ENCODE data around the gene CDC25A. TPM values are rescaled to one million over a fixed set of nuclear protein-coding genes. Genes with fewer than 3 reads are reported as not detected.
"Not testable (repeated sequence)": the region's sequence is repeated elsewhere in the genome, so short reads cannot be mapped to it uniquely, and the experiment has no call there.

CDC25A gene
- total and polyA plus RNA-seq, 7 experiments from 2014 or later, result 0.61 to 20.7 TPM; not detected in 5

GRCh38 chr3:48215876-48216275 is 27.7 kb upstream of the CDC25A start:
- Histone ChIP-seq H3K4me3 (ENCODE audit: low read length) (no peak overlapping the region), H3K36me3 (ENCODE audit: control insufficient read depth in 2 of 3, insufficient read depth in 3 of 3, low read length in 3 of 3) (no peaks in the 10 kb centered on the region), H3K4me1 (ENCODE audit: control insufficient read depth in 2 of 2, insufficient read depth in 2 of 2, low read length in 2 of 2) (no peaks in the 10 kb centered on the region), H3K9me3 (ENCODE audit: control insufficient read depth in 2 of 3, low read length in 3 of 3) (no peaks in the 10 kb centered on the region), H3K27me3 (ENCODE audit: control insufficient read depth in 2 of 2, insufficient read depth in 2 of 2, low read length in 2 of 2) (no peaks in the 10 kb centered on the region), H3K27ac (ENCODE audit: low read depth, low read length) (no peak overlapping the region)
- POLR2A ChIA-PET, result no interaction called here
- H3K9me3 Mint-ChIP-seq, result no peaks in the 10 kb centered on the region
- no peaks in the 10 kb centered on the region for H3K4me1 Mint-ChIP-seq
- ATAC-seq (no peak), DNase-seq (no peak)
- intact Hi-C loops (cut with micrococcal nuclease), result no loop called here
- H3K27ac Mint-ChIP-seq, result no peak overlapping the region
- peaks cover 0 to 7% (median 0%) of the 10 kb centered on the region in 5 donors for H3K27me3 Mint-ChIP-seq
- no peaks in the 10 kb centered on the region for H3K36me3 Mint-ChIP-seq
- CTCF ChIA-PET, result no interaction called here
- H3K4me3 Mint-ChIP-seq, result no peak overlapping the region

- ATAC-seq (no peak), DNase-seq (no peak)
- Histone ChIP-seq H3K27me3 (ENCODE audit: control insufficient read depth in 2 of 2, insufficient read depth in 2 of 2, low read length in 2 of 2) (no peaks in the 10 kb centered on the region), H3K9me3 (ENCODE audit: control insufficient read depth in 2 of 3, low read length in 3 of 3) (no peaks in the 10 kb centered on the region), H3K27ac (ENCODE audit: low read depth, low read length) (no peak overlapping the region), H3K4me1 (ENCODE audit: control insufficient read depth in 2 of 2, insufficient read depth in 2 of 2, low read length in 2 of 2) (no peaks in the 10 kb centered on the region), H3K4me3 (ENCODE audit: low read length) (no peak overlapping the region), H3K36me3 (ENCODE audit: control insufficient read depth in 2 of 3, insufficient read depth in 3 of 3, low read length in 3 of 3) (no peaks in the 10 kb centered on the region)
- no peak overlapping the region for H3K27ac Mint-ChIP-seq
- no peak overlapping the region for H3K4me3 Mint-ChIP-seq
- no peaks in the 10 kb centered on the region for H3K36me3 Mint-ChIP-seq
- ChIA-PET CTCF (no interaction called here), POLR2A (no interaction called here)
- no peaks in the 10 kb centered on the region for H3K4me1 Mint-ChIP-seq
- intact Hi-C loops (cut with micrococcal nuclease), result no loop called here
- H3K9me3 Mint-ChIP-seq, result no peaks in the 10 kb centered on the region
- H3K27me3 Mint-ChIP-seq, result peaks cover 0 to 7% (median 0%) of the 10 kb centered on the region in 5 donors
Observed at GRCh38 chr3:48215466-48215865, 27.2 kb upstream of the CDC25A start.

DNA sequence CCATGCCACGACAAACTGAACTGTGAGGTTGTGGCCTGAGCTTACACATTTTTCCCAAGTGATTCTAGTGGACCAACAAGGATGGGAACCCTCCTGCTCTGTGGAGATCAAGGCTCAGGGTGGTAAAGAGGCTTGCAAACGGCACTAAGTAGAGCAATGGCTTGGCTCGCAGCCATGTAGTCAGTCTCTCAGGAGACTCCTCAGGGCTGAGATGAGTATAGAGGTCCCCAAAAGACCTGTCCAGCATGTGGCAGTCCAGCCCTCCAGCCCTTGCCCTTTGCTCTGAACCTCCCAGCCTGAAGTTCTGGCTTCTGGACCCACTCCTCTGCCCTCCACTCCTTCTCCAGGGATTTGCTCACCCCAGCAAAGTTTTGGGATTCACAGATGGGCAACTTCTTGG is 26.8 kb upstream of the CDC25A start:
- Mint-ChIP-seq H3K27ac (no peak overlapping the region), H3K36me3 (no peaks in the 10 kb centered on the region), H3K9me3 (peaks cover 0 to 1% (median 0%) of the 10 kb centered on the region in 11 donors), H3K4me1 (no peaks in the 10 kb centered on the region), H3K27me3 (peaks cover 0 to 7% (median 0%) of the 10 kb centered on the region in 5 donors), H3K4me3 (no peak overlapping the region)
- ChIA-PET CTCF (no interaction called here), POLR2A (no interaction called here)
- intact Hi-C loops (cut with micrococcal nuclease), result no loop called here
- H3K27me3 ChIP-seq (ENCODE audit: control insufficient read depth in 2 of 2, insufficient read depth in 2 of 2, low read length in 2 of 2), result no peaks in the 10 kb centered on the region
- DNase-seq (no peak), ATAC-seq (no peak)
- H3K9me3 ChIP-seq (ENCODE audit: control insufficient read depth in 2 of 3, low read length in 3 of 3), result no peaks in the 10 kb centered on the region
- no peak overlapping the region for H3K27ac ChIP-seq (ENCODE audit: low read depth, low read length)
- H3K36me3 ChIP-seq (ENCODE audit: control insufficient read depth in 2 of 3, insufficient read depth in 3 of 3, low read length in 3 of 3), result no peaks in the 10 kb centered on the region
- H3K4me1 ChIP-seq (ENCODE audit: control insufficient read depth in 2 of 2, insufficient read depth in 2 of 2, low read length in 2 of 2), result no peaks in the 10 kb centered on the region
- no peak overlapping the region for H3K4me3 ChIP-seq (ENCODE audit: low read length)

GRCh38 chr3:48214225-48214624 is 26.0 kb upstream of the CDC25A start:
- Histone ChIP-seq H3K4me1 (ENCODE audit: control insufficient read depth in 2 of 2, insufficient read depth in 2 of 2, low read length in 2 of 2) (no peaks in the 10 kb centered on the region), H3K36me3 (ENCODE audit: control insufficient read depth in 2 of 3, insufficient read depth in 3 of 3, low read length in 3 of 3) (no peaks in the 10 kb centered on the region), H3K4me3 (ENCODE audit: low read length) (no peak overlapping the region), H3K27ac (ENCODE audit: low read depth, low read length) (no peak overlapping the region), H3K27me3 (ENCODE audit: control insufficient read depth in 2 of 2, insufficient read depth in 2 of 2, low read length in 2 of 2) (no peaks in the 10 kb centered on the region), H3K9me3 (ENCODE audit: control insufficient read depth in 2 of 3, low read length in 3 of 3) (no peaks in the 10 kb centered on the region)
- ChIA-PET POLR2A (no interaction called here), CTCF (no interaction called here)
- Mint-ChIP-seq H3K36me3 (no peaks in the 10 kb centered on the region), H3K4me1 (no peaks in the 10 kb centered on the region), H3K27me3 (peaks cover 0 to 6% (median 0%) of the 10 kb centered on the region in 5 donors), H3K27ac (no peak overlapping the region), H3K9me3 (peaks cover 0 to 3% (median 0%) of the 10 kb centered on the region in 11 donors), H3K4me3 (no peak overlapping the region)
- ATAC-seq, result no peak
- intact Hi-C loops (cut with micrococcal nuclease), result no loop called here
- no peak for DNase-seq

DNA sequence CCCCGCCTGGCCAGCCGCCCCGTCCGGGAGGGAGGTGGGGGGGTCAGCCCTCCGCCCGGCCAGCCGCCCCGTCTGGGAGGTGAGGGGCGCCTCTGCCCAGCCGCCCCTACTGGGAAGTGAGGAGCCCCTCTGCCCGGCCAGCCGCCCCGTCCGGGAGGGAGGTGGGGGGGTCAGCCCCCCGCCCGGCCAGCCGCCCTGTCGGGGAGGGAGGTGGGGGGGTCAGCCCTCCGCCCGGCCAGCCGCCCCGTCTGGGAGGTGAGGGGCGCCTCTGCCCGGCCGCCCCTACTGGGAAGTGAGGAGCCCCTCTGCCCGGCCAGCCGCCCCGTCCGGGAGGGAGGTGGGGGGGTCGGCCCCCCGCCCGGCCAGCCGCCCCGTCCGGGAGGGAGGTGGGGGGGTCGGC is 23.6 kb upstream of the CDC25A start:
- ATAC-seq; H3K27ac Mint-ChIP-seq; CTCF ChIA-PET; H3K36me3 Mint-ChIP-seq; H3K27ac ChIP-seq (ENCODE audit: low read depth, low read length); H3K9me3 Mint-ChIP-seq; H3K4me3 Mint-ChIP-seq; DNase-seq; H3K9me3 ChIP-seq (ENCODE audit: control insufficient read depth in 2 of 3, low read length in 3 of 3); H3K4me1 Mint-ChIP-seq; intact Hi-C loops (cut with micrococcal nuclease); H3K4me3 ChIP-seq (ENCODE audit: low read length); POLR2A ChIA-PET; H3K36me3 ChIP-seq (ENCODE audit: control insufficient read depth in 2 of 3, insufficient read depth in 3 of 3, low read length in 3 of 3); H3K4me1 ChIP-seq (ENCODE audit: control insufficient read depth in 2 of 2, insufficient read depth in 2 of 2, low read length in 2 of 2); H3K27me3 ChIP-seq (ENCODE audit: control insufficient read depth in 2 of 2, insufficient read depth in 2 of 2, low read length in 2 of 2); H3K27me3 Mint-ChIP-seq: not testable (repeated sequence)

GRCh38 chr3:48210534-48210933 is 22.3 kb upstream of the CDC25A start:
- H3K9me3 ChIP-seq (ENCODE audit: control insufficient read depth in 2 of 3, low read length in 3 of 3); POLR2A ChIA-PET; H3K36me3 ChIP-seq (ENCODE audit: control insufficient read depth in 2 of 3, insufficient read depth in 3 of 3, low read length in 3 of 3); H3K4me1 ChIP-seq (ENCODE audit: control insufficient read depth in 2 of 2, insufficient read depth in 2 of 2, low read length in 2 of 2); H3K4me3 ChIP-seq (ENCODE audit: low read length); H3K36me3 Mint-ChIP-seq; H3K9me3 Mint-ChIP-seq; ATAC-seq; H3K27ac ChIP-seq (ENCODE audit: low read depth, low read length); H3K27me3 ChIP-seq (ENCODE audit: control insufficient read depth in 2 of 2, insufficient read depth in 2 of 2, low read length in 2 of 2); DNase-seq; H3K4me3 Mint-ChIP-seq; intact Hi-C loops (cut with micrococcal nuclease); H3K4me1 Mint-ChIP-seq; CTCF ChIA-PET; H3K27ac Mint-ChIP-seq; H3K27me3 Mint-ChIP-seq: not testable (repeated sequence)

- no peak overlapping the region for H3K4me3 ChIP-seq (ENCODE audit: low read length)
- no peaks in the 10 kb centered on the region for H3K4me1 ChIP-seq (ENCODE audit: control insufficient read depth in 2 of 2, insufficient read depth in 2 of 2, low read length in 2 of 2)
- no peaks in the 10 kb centered on the region for H3K9me3 ChIP-seq (ENCODE audit: control insufficient read depth in 2 of 3, low read length in 3 of 3)
- DNase-seq (no peak), ATAC-seq (no peak)
- peaks cover 0 to 2% (median 0%) of the 10 kb centered on the region in 5 donors for H3K27me3 Mint-ChIP-seq
- POLR2A ChIA-PET, result no interaction called here
- no peak overlapping the region for H3K27ac Mint-ChIP-seq
- H3K4me3 Mint-ChIP-seq, result no peak overlapping the region
- no peaks in the 10 kb centered on the region for H3K27me3 ChIP-seq (ENCODE audit: control insufficient read depth in 2 of 2, insufficient read depth in 2 of 2, low read length in 2 of 2)
- no peaks in the 10 kb centered on the region for H3K36me3 Mint-ChIP-seq
- CTCF ChIA-PET, result no interaction called here
- H3K36me3 ChIP-seq (ENCODE audit: control insufficient read depth in 2 of 3, insufficient read depth in 3 of 3, low read length in 3 of 3), result no peaks in the 10 kb centered on the region
- no peaks in the 10 kb centered on the region for H3K4me1 Mint-ChIP-seq
- peaks cover 0 to 3% (median 0%) of the 10 kb centered on the region in 11 donors for H3K9me3 Mint-ChIP-seq
- no peak overlapping the region for H3K27ac ChIP-seq (ENCODE audit: low read depth, low read length)
- intact Hi-C loops (cut with micrococcal nuclease), result no loop called here
Observed at GRCh38 chr3:48209445-48209844, 21.2 kb upstream of the CDC25A start.

Data from naive thymus-derived CD4-positive, alpha-beta T cell (primary cell).